IMR-90 (cell line): ENCODE results near the gene ZNF277. TPM values are rescaled to one million over a fixed set of nuclear protein-coding genes. Genes with fewer than 3 reads are reported as not detected.

ENCODE experiments used
- ATAC-seq: fragments of 200-7000 bp; cut with Tn5 transposase; 2 replicates; pipeline ENCODE4 v1.9.1; 2020; ENCODE audit warnings: low read depth, mild to moderate bottlenecking, moderate library complexity
- BruUV-seq: library from RNA; stranded (reverse); fragments of 400-500 nt; replicated peaks from 2 replicates; lab custom pipeline; 2021; lab: Mats Ljungman, UMichigan
- CTCF ChIA-PET: fragments of 300-600 bp; formaldehyde crosslinking; extraction: SDS; loops from one replicate; lab custom pipeline; 2021; ENCODE audit warnings: antibody characterized with exemption; lab: Yijun Ruan, JAX
- POLR2A ChIA-PET: fragments of 300-600 bp; sonication (Branson Sonifier 250); formaldehyde crosslinking; loops from one replicate; lab custom pipeline; 2022; ENCODE audit warnings: antibody characterized with exemption; ENCODE audit not compliant: unreplicated experiment; lab: Charles Lee
- DNase-seq: peaks from one replicate; pipeline ENCODE4 v3.0.0; 2013
- H2AFZ ChIP-seq: replicated peaks from 2 replicates; pipeline ENCODE3; 2013; ENCODE audit warnings: low read length, mild to moderate bottlenecking; ENCODE audit not compliant: poor library complexity
- H2AK5ac ChIP-seq: 2 replicates; pipeline ENCODE4 v1.6.1; 2013; ENCODE audit warnings: low read depth, low read length, inconsistent platforms
- H2AK9ac ChIP-seq: replicated peaks from 2 replicates; pipeline ENCODE3; 2013; ENCODE audit warnings: mild to moderate bottlenecking, low read depth, low read length, moderate library complexity; ENCODE audit not compliant: poor library complexity
- H2BK120ac ChIP-seq: 2 replicates; pipeline ENCODE4 v1.6.1; 2013; ENCODE audit warnings: low read depth, low read length, inconsistent platforms
- H2BK15ac ChIP-seq: 3 replicates; pipeline ENCODE4 v1.6.1; 2013; ENCODE audit warnings: low read depth, low read length, inconsistent platforms
- H2BK20ac ChIP-seq: 2 replicates; pipeline ENCODE4 v1.6.1; 2013; ENCODE audit warnings: low read depth, mild to moderate bottlenecking, inconsistent platforms, low read length, moderate library complexity
- H2BK5ac ChIP-seq: 2 replicates; pipeline ENCODE4 v1.6.1; 2013; ENCODE audit warnings: mild to moderate bottlenecking, low read depth, low read length, inconsistent platforms; ENCODE audit not compliant: poor library complexity, severe bottlenecking
- H3K14ac ChIP-seq: replicated peaks from 2 replicates; pipeline ENCODE4 v1.6.1; 2013; ENCODE audit warnings: low read depth, low read length, inconsistent platforms
- H3K18ac ChIP-seq: 2 replicates; pipeline ENCODE4 v1.6.1; 2013; ENCODE audit warnings: low read depth, low read length, control low read depth
- H3K23ac ChIP-seq: 2 replicates; pipeline ENCODE4 v1.6.1; 2013; ENCODE audit warnings: low read depth, low read length, inconsistent platforms
- H3K27ac ChIP-seq: 2 replicates; pipeline ENCODE4 v1.5.1; 2013; ENCODE audit warnings: mild to moderate bottlenecking, control low read depth, low read length; ENCODE audit not compliant: insufficient read depth
- H3K27me3 ChIP-seq: 2 replicates; pipeline ENCODE4 v1.6.1; 2013; ENCODE audit warnings: low read length; ENCODE audit not compliant: control insufficient read depth, insufficient read depth
- H3K36me3 ChIP-seq: 2 replicates; pipeline ENCODE4 v1.6.1; 2013; ENCODE audit warnings: low read length, mixed read lengths; ENCODE audit not compliant: control insufficient read depth, insufficient read depth
- H3K4ac ChIP-seq: 2 replicates; pipeline ENCODE4 v1.6.1; 2013; ENCODE audit warnings: low read depth, low read length, inconsistent platforms
- H3K4me1 ChIP-seq: 2 replicates; pipeline ENCODE4 v1.6.1; 2013; ENCODE audit warnings: low read length, mixed read lengths; ENCODE audit not compliant: control insufficient read depth, insufficient read depth
- H3K4me2 ChIP-seq: 2 replicates; pipeline ENCODE4 v1.6.1; 2013; ENCODE audit warnings: low read depth, mild to moderate bottlenecking, control low read depth, low read length, moderate library complexity
- H3K4me3 ChIP-seq: 2 replicates; pipeline ENCODE4 v1.5.1; 2013; ENCODE audit warnings: low read depth, mild to moderate bottlenecking, control low read depth, low read length, moderate library complexity; ENCODE audit not compliant: insufficient read depth
- H3K56ac ChIP-seq: 2 replicates; pipeline ENCODE4 v1.6.1; 2013; ENCODE audit warnings: low read length, inconsistent platforms; ENCODE audit not compliant: insufficient read depth; ENCODE audit errors: extremely low read depth
- H3K79me1 ChIP-seq, 2 experiments: 2 replicates each; pipeline ENCODE4 v1.6.1; 2013; ENCODE audit warnings: low read length in 2 of 2, inconsistent platforms in 1 of 2, low read depth in 1 of 2
- H3K9ac ChIP-seq: 2 replicates; pipeline ENCODE4 v1.6.1; 2013; ENCODE audit warnings: low read depth, low read length, control low read depth
- H3K9me1 ChIP-seq: 2 replicates; pipeline ENCODE4 v1.6.1; 2013; ENCODE audit warnings: low read length, inconsistent platforms; ENCODE audit not compliant: insufficient read depth
- H3K9me3 ChIP-seq: 2 replicates; pipeline ENCODE4 v1.6.1; 2013; ENCODE audit warnings: low read length; ENCODE audit not compliant: control insufficient read depth, insufficient read depth
- H4K20me1 ChIP-seq: 2 replicates; pipeline ENCODE4 v1.6.1; 2013; ENCODE audit warnings: low read length, inconsistent platforms; ENCODE audit not compliant: insufficient read depth
- H4K5ac ChIP-seq: 2 replicates; pipeline ENCODE4 v1.6.1; 2013; ENCODE audit warnings: mild to moderate bottlenecking, low read depth, low read length, control low read depth
- H4K8ac ChIP-seq, 2 experiments: 2 replicates each; pipeline ENCODE4 v1.6.1; 2013; ENCODE audit warnings: low read depth in 2 of 2, low read length in 2 of 2, control low read depth in 1 of 2, inconsistent platforms in 1 of 2
- H4K91ac ChIP-seq: 2 replicates; pipeline ENCODE4 v1.6.1; 2013; ENCODE audit warnings: low read depth, low read length, inconsistent platforms; ENCODE audit not compliant: insufficient read depth
- FOS ChIP-seq: fragments of 150-350 bp; IDR thresholded peaks from 2 replicates; pipeline ENCODE4 v1.6.1; 2016; ENCODE audit warnings: low read depth, low read length
- WGBS, 2 experiments: methylation state at CpG; one replicate each; pipeline versions ENCODE4 v1.1.5 to v1.1.7; 2013; ENCODE audit warnings: missing lambda C conversion rate in 2 of 2; ENCODE audit not compliant: insufficient read length in 1 of 2; ENCODE audit errors: extremely low coverage in 2 of 2; 5-methylcytosine and 5-hydroxymethylcytosine counted together
- dilution Hi-C: fragments of 300-500 bp; cut with HindIII; formaldehyde crosslinking; loops from one replicate; pipeline ENCODE4 v1.14.3; 2018; ENCODE audit warnings: low sequenced_read_pairs; ENCODE audit not compliant: unreplicated experiment
- in situ Hi-C: fragments of 300-500 bp; cut with MboI; formaldehyde crosslinking; loops from 3 replicates; pipeline ENCODE4 v1.14.3; 2019; ENCODE audit warnings: low sequenced_read_pairs, inconsistent platforms, mixed read lengths
- intact Hi-C: fragments of 100-400 bp; cut with micrococcal nuclease; formaldehyde crosslinking; loops from 2 replicates; pipeline ENCODE4 v1.10.0; 2022
- polyA plus RNA-seq, 3 experiments: library from polyadenylated mRNA; depleted of rRNA; stranded (reverse); fragments of >200 nt; gene quantifications; 2 replicates each; pipeline ENCODE4 v1.2.3, GENCODE V29; 2012; ENCODE audit warnings: low replicate concordance in 1 of 3
- total RNA-seq: library from RNA; depleted of rRNA; stranded (reverse); fragments of >200 nt; gene quantifications from 2 replicates; pipeline ENCODE4 v1.2.3, GENCODE V29; 2012

The ZNF277 gene
- total and polyA plus RNA-seq, 2 of the 4 experiments (the other 2 are of a cell fraction) = 7.3 to 21.3 TPM

- H3K27ac ChIP-seq = no peak overlapping the region
- no peak overlapping the region for H2BK120ac ChIP-seq
- H3K4me3 ChIP-seq = no peak overlapping the region
- H3K36me3 ChIP-seq = no peaks in the 10 kb centered on the region
- dilution Hi-C loops (no loop called here), intact Hi-C loops (no loop called here), in situ Hi-C loops (no loop called here)
- no peak overlapping the region for H2BK15ac ChIP-seq
- no peak overlapping the region for H4K5ac ChIP-seq
- no peaks in the 10 kb centered on the region for H3K79me1 ChIP-seq
- no peak overlapping the region for H2BK5ac ChIP-seq
- H2AK5ac ChIP-seq = no peak overlapping the region
- H4K91ac ChIP-seq = no peak overlapping the region
- no peak overlapping the region for H2AFZ ChIP-seq
- no peak overlapping the region for H3K4ac ChIP-seq
- H3K4me2 ChIP-seq = no peak overlapping the region
- no peak overlapping the region for H2BK20ac ChIP-seq
- ATAC-seq (no peak), DNase-seq (no peak)
- WGBS, 2 experiments = no CpG with 5 or more reads among the region's 1 CpG
- no peaks in the 10 kb centered on the region for H4K20me1 ChIP-seq
- no peak overlapping the region for H2AK9ac ChIP-seq
- no peak overlapping the region for H3K56ac ChIP-seq
- TF ChIP-seq FOS = no peak
- H3K4me1 ChIP-seq = peaks cover 6% of the 10 kb centered on the region
- no peak overlapping the region for H3K23ac ChIP-seq
- no peak overlapping the region for H3K9ac ChIP-seq
- no TSS peak for BruUV-seq
- H3K9me1 ChIP-seq = peaks cover 8% of the 10 kb centered on the region; the same call in 1 of the 2 replicates
- no peaks in the 10 kb centered on the region; the same call in 1 of the 2 replicates for H3K27me3 ChIP-seq
- no peak overlapping the region for H3K18ac ChIP-seq
- ChIA-PET CTCF (no interaction called here), POLR2A (no interaction called here)
- no peak overlapping the region for H3K14ac ChIP-seq
- no peak overlapping the region for H4K8ac ChIP-seq
- no peaks in the 10 kb centered on the region for H3K9me3 ChIP-seq
Measured at GRCh38 chr7:112366886-112367285, 160.4 kb downstream of the ZNF277 start.
